GM21515 (cell line): ENCODE results near the gene OLAH.
A peak's percentile ranks its signal among the peaks of the same experiment; 100 is the strongest.

Experiments
- ATAC-seq: cut with Tn5 transposase; IDR thresholded peaks from one replicate; pipeline ENCODE4 v1.9.1; 2021; ENCODE audit not compliant: unreplicated experiment

Gene OLAH

DNA sequence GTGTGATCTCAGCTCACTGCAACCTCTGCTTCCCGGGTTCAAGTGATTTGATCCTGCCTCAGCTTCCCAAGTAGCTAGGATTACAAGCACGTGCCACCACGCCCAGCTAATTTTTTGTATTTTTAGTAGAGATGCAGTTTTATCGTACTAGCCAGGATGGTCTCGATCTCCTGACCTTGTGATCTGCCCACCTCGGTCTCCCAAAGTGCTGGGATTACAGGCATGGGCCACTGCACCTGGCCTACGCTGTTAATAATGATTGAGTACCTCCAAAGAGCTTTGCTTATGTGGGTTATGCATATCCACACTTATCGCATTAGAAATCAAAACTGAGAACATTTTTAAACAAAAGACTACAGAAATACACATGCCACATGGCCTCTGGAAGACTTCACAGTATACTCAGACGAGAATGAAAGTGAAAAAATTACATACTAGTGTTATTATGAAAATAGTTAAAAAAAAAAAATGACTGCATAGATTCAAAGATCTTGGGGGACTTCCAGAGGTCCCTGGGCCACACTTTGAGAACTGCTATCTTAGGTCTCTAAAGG is 78.8 kb downstream of the OLAH start:
- ATAC-seq: peak; percentile 89
